Stimulated activated CD8-positive, alpha-beta memory T cell treated with anti-CD3 and anti-CD28 coated beads, Interleukin-12 subunit alpha, Interleukin-12 subunit beta, amount 100 ng/mL, for 4 hours (primary cell): ENCODE results near the gene ELP4.
"Not testable (repeated sequence)": the region's sequence is repeated elsewhere in the genome, so short reads cannot be mapped to it uniquely, and the experiment has no call there.

Source experiments
- DNase-seq: peaks from one replicate; pipeline ENCODE4 v3.0.0-alpha.2; 2020; ENCODE audit warnings: low read depth

The ELP4 gene

GRCh38 chr11:31646216-31646615 is 136.6 kb downstream of the ELP4 start:
- DNase-seq: no peak

- no peak for DNase-seq
Measured at GRCh38 chr11:31649129-31649966, 139.8 kb downstream of the ELP4 start.

GRCh38 chr11:31651208-31651607 is 141.6 kb downstream of the ELP4 start:
- DNase-seq: no peak

GRCh38 chr11:31651822-31652221 is 142.3 kb downstream of the ELP4 start:
- DNase-seq: no peak

GRCh38 chr11:31652528-31652927 is 143.0 kb downstream of the ELP4 start:
- DNase-seq: no peak

GRCh38 chr11:31655483-31655882 is 145.9 kb downstream of the ELP4 start:
- no peak for DNase-seq

GRCh38 chr11:31656051-31656450 is 146.5 kb downstream of the ELP4 start:
- no peak for DNase-seq

GRCh38 chr11:31657091-31657490 is 147.5 kb downstream of the ELP4 start:
- no peak for DNase-seq

GRCh38 chr11:31664129-31664528 is 154.6 kb downstream of the ELP4 start:
- DNase-seq: no peak

GRCh38 chr11:31664954-31665353 is 155.4 kb downstream of the ELP4 start:
- DNase-seq: no peak

GRCh38 chr11:31671681-31672080 is 162.1 kb downstream of the ELP4 start:
- DNase-seq: no peak

- DNase-seq: not testable (repeated sequence)
Measured at GRCh38 chr11:31673108-31673507, 163.5 kb downstream of the ELP4 start.

- DNase-seq: no peak
Measured at GRCh38 chr11:31676280-31676982, 166.9 kb downstream of the ELP4 start.

GRCh38 chr11:31680770-31681169 is 171.2 kb downstream of the ELP4 start:
- DNase-seq: no peak

- DNase-seq: no peak
Measured at GRCh38 chr11:31687256-31687655, 177.7 kb downstream of the ELP4 start.

- DNase-seq: no peak
Measured at GRCh38 chr11:31687861-31688260, 178.3 kb downstream of the ELP4 start.

GRCh38 chr11:31689559-31689958 is 180.0 kb downstream of the ELP4 start:
- no peak for DNase-seq

- DNase-seq: no peak
Measured at GRCh38 chr11:31690041-31690440, 180.5 kb downstream of the ELP4 start.

GRCh38 chr11:31690516-31690915 is 180.9 kb downstream of the ELP4 start:
- DNase-seq: no peak

- DNase-seq: no peak
Measured at GRCh38 chr11:31692466-31692865, 182.9 kb downstream of the ELP4 start.

GRCh38 chr11:31697049-31697448 is 187.5 kb downstream of the ELP4 start:
- not testable (repeated sequence) for DNase-seq

GRCh38 chr11:31699066-31699465 is 189.5 kb downstream of the ELP4 start:
- no peak for DNase-seq

- no peak for DNase-seq
Measured at GRCh38 chr11:31702966-31703365, 193.4 kb downstream of the ELP4 start.
